H1 (cell line): Measurements from ENCODE around the gene DCLRE1B. TPM values are rescaled to one million over a fixed set of nuclear protein-coding genes. Genes with fewer than 3 reads are reported as not detected.

Experiments used
- CTCF ChIA-PET: fragments of 300-600 bp; sonication (Branson Sonifier 250); formaldehyde crosslinking; loops from one replicate; lab custom pipeline; 2021; ENCODE audit not compliant: partially characterized antibody; lab: Charles Lee
- POLR2A ChIA-PET: fragments of 300-600 bp; sonication (Branson Sonifier 250); formaldehyde crosslinking; loops from one replicate; lab custom pipeline; 2021; ENCODE audit warnings: inconsistent platforms; ENCODE audit not compliant: partially characterized antibody; lab: Charles Lee
- DNase-seq, 2 experiments: peaks; one replicate each; pipeline versions ENCODE4 v3.0.0 to v3.0.0-alpha.2; 2010 to 2022; ENCODE audit warnings: low spot score in 2 of 2, low read depth in 1 of 2, mixed read lengths in 1 of 2
- FAIRE-seq: peaks from 2 replicates; lab custom pipeline; 2011; peaks lifted over from hg19 to GRCh38; lab: Jason Lieb, UNC
- H2AFZ ChIP-seq: 2 replicates; pipeline ENCODE4 v1.8.1; 2012; ENCODE audit warnings: low read length, inconsistent platforms
- H2AK5ac ChIP-seq: 2 replicates; pipeline ENCODE4 v1.6.1; 2013; ENCODE audit warnings: low read depth, low read length
- H2BK120ac ChIP-seq: replicated peaks from 2 replicates; pipeline ENCODE3; 2013; ENCODE audit warnings: low read depth, low read length, inconsistent platforms
- H2BK12ac ChIP-seq: 2 replicates; pipeline ENCODE4 v1.6.1; 2013; ENCODE audit warnings: low read depth, low read length
- H2BK15ac ChIP-seq: 2 replicates; pipeline ENCODE4 v1.6.1; 2013; ENCODE audit warnings: low read length
- H2BK20ac ChIP-seq: 2 replicates; pipeline ENCODE4 v1.6.1; 2013; ENCODE audit warnings: low read length
- H2BK5ac ChIP-seq: 2 replicates; pipeline ENCODE4 v1.6.1; 2013; ENCODE audit warnings: low read depth, low read length
- H3K14ac ChIP-seq: 2 replicates; pipeline ENCODE4 v1.6.1; 2013; ENCODE audit warnings: inconsistent platforms; ENCODE audit not compliant: insufficient read length
- H3K18ac ChIP-seq: 2 replicates; pipeline ENCODE4 v1.6.1; 2013; ENCODE audit warnings: low read length; ENCODE audit errors: extremely low read depth
- H3K23ac ChIP-seq: 2 replicates; pipeline ENCODE4 v1.6.1; 2013; ENCODE audit warnings: inconsistent platforms; ENCODE audit not compliant: insufficient read length
- H3K23me2 ChIP-seq: 2 replicates; pipeline ENCODE4 v1.6.1; 2013; ENCODE audit warnings: low read depth, low read length
- H3K27ac ChIP-seq: 2 replicates; pipeline ENCODE4 v1.6.1; 2011; ENCODE audit warnings: low read depth, low read length, inconsistent platforms
- H3K27me3 ChIP-seq, 4 experiments: replicated peaks in 1 of 4; 1 replicate in 1 of 4; 2 replicates in 3 of 4; pipeline versions ENCODE4 v1.6.1 to v1.8.1; 2011 to 2013; ENCODE audit warnings: low read length in 3 of 4, mild to moderate bottlenecking in 3 of 4, inconsistent platforms in 2 of 4, mixed read lengths in 2 of 4, moderate library complexity in 1 of 4; ENCODE audit not compliant: control insufficient read depth in 3 of 4, insufficient read depth in 3 of 4; ENCODE audit errors: extremely low read depth in 1 of 4
- H3K36me3 ChIP-seq, 4 experiments: 2 replicates each; pipeline versions ENCODE4 v1.6.1 to v1.8.1; 2011 to 2013; ENCODE audit warnings: mild to moderate bottlenecking in 4 of 4, low read length in 3 of 4, moderate library complexity in 2 of 4, control low read depth in 1 of 4, inconsistent platforms in 1 of 4; ENCODE audit not compliant: insufficient read depth in 4 of 4, control insufficient read depth in 2 of 4
- H3K4ac ChIP-seq: replicated peaks from 2 replicates; pipeline ENCODE3; 2013; ENCODE audit warnings: low read length, low read depth, mixed read lengths, inconsistent platforms; ENCODE audit not compliant: insufficient read length
- H3K4me1 ChIP-seq, 4 experiments: replicated peaks in 1 of 4; 1 replicate in 1 of 4; 2 replicates in 3 of 4; pipeline versions ENCODE4 v1.6.1 to v1.8.1; 2011 to 2013; ENCODE audit warnings: low read length in 3 of 4, inconsistent platforms in 2 of 4, mixed read lengths in 1 of 4; ENCODE audit not compliant: insufficient read depth in 4 of 4, control insufficient read depth in 3 of 4
- H3K4me2 ChIP-seq, 2 experiments: 2 replicates each; pipeline versions ENCODE4 v1.6.1 to v1.8.1; 2011 to 2013; ENCODE audit warnings: low read depth in 2 of 2, low read length in 2 of 2, control low read depth in 1 of 2, inconsistent platforms in 1 of 2, mild to moderate bottlenecking in 1 of 2; ENCODE audit not compliant: insufficient read depth in 1 of 2
- H3K4me3 ChIP-seq, 4 experiments: fragments of 200-600, 300-600 bp in 1 of 4; sonication (generic), shearing (Covaris generic), sonication (Bioruptor Twin) in 1 of 4; 2 replicates each; pipeline versions ENCODE4 v1.5.1 to v1.8.1; 2011 to 2016; ENCODE audit warnings: low read length in 4 of 4, low read depth in 3 of 4, control low read depth in 2 of 4, inconsistent platforms in 2 of 4, mild to moderate bottlenecking in 2 of 4, mixed read lengths in 1 of 4, moderate library complexity in 1 of 4; ENCODE audit not compliant: insufficient read depth in 2 of 4; ENCODE audit errors: extremely low read depth in 1 of 4
- H3K56ac ChIP-seq: replicated peaks from 2 replicates; pipeline ENCODE3; 2013; ENCODE audit warnings: low read depth, mild to moderate bottlenecking, mixed read lengths, low read length, inconsistent platforms; ENCODE audit not compliant: insufficient read length
- H3K79me1 ChIP-seq: 2 replicates; pipeline ENCODE4 v1.6.1; 2013; ENCODE audit warnings: low read depth, low read length, control low read depth
- H3K79me2 ChIP-seq, 2 experiments: 2 replicates each; pipeline versions ENCODE4 v1.6.1 to v1.8.1; 2012 to 2013; ENCODE audit warnings: low read length in 2 of 2, mild to moderate bottlenecking in 2 of 2, inconsistent platforms in 1 of 2; ENCODE audit not compliant: insufficient read depth in 2 of 2, control insufficient read depth in 1 of 2
- H3K9ac ChIP-seq, 4 experiments: replicated peaks in 1 of 4; 1 replicate in 1 of 4; 2 replicates in 3 of 4; pipeline versions ENCODE4 v1.6.1 to v1.8.1; 2011 to 2013; ENCODE audit warnings: low read depth in 3 of 4, low read length in 3 of 4, control low read depth in 2 of 4, mild to moderate bottlenecking in 2 of 4, moderate library complexity in 2 of 4, inconsistent platforms in 1 of 4; ENCODE audit errors: extremely low read depth in 1 of 4
- H3K9me3 ChIP-seq, 2 experiments: 2 replicates each; pipeline versions ENCODE4 v1.6.1 to v1.8.1; 2012 to 2013; ENCODE audit warnings: mild to moderate bottlenecking in 2 of 2, moderate library complexity in 2 of 2, control low read depth in 1 of 2, inconsistent platforms in 1 of 2, low read depth in 1 of 2, low read length in 1 of 2, mixed read lengths in 1 of 2; ENCODE audit not compliant: insufficient read depth in 2 of 2
- H4K20me1 ChIP-seq, 2 experiments: replicated peaks in 1 of 2; 2 replicates each; pipeline versions ENCODE3 to v1.8.1; 2011 to 2013; ENCODE audit warnings: inconsistent platforms in 2 of 2, low read length in 2 of 2, mild to moderate bottlenecking in 1 of 2; ENCODE audit not compliant: insufficient read depth in 2 of 2, control insufficient read depth in 1 of 2
- H4K5ac ChIP-seq: 2 replicates; pipeline ENCODE4 v1.6.1; 2013; ENCODE audit warnings: low read length, low read depth, mixed read lengths, inconsistent platforms; ENCODE audit not compliant: insufficient read length
- H4K8ac ChIP-seq: 2 replicates; pipeline ENCODE4 v1.8.0; 2013; ENCODE audit warnings: mild to moderate bottlenecking, moderate library complexity, low read length, inconsistent platforms; ENCODE audit not compliant: insufficient read depth; ENCODE audit errors: extremely low read depth
- H4K91ac ChIP-seq: replicated peaks from 2 replicates; pipeline ENCODE3; 2013; ENCODE audit warnings: low read length, mixed read lengths, inconsistent platforms; ENCODE audit not compliant: insufficient read length
- BCL11A ChIP-seq, 2 experiments: IDR thresholded peaks; one replicate each; pipeline ENCODE4 v1.6.1; 2011; ENCODE audit warnings: low read depth in 2 of 2, low read length in 2 of 2, mild to moderate bottlenecking in 2 of 2
- BRCA1 ChIP-seq: IDR thresholded peaks from 2 replicates; pipeline ENCODE4 v1.6.1; 2012; ENCODE audit warnings: low read depth, low read length, improper control_type of control experiment
- CBX8 ChIP-seq: fragments of 300-800, 300-1000 bp; sonication (generic); IDR thresholded peaks from 2 replicates; pipeline ENCODE4 v1.7.1; 2016; ENCODE audit warnings: low read depth, low read length, borderline replicate concordance
- GTF2F1 ChIP-seq: IDR thresholded peaks from 2 replicates; pipeline ENCODE4 v1.6.1; 2012; ENCODE audit warnings: low read depth, low read length, improper control_type of control experiment, borderline replicate concordance
- HDAC2 ChIP-seq, 2 experiments: fragments of 300-600 bp in 1 of 2; sonication (generic) in 1 of 2; IDR thresholded peaks; 2 replicates each; pipeline ENCODE4 v1.6.1; 2011 to 2012; ENCODE audit warnings: low read depth in 2 of 2, low read length in 2 of 2, mild to moderate bottlenecking in 2 of 2, moderate library complexity in 2 of 2, borderline replicate concordance in 1 of 2, inconsistent platforms in 1 of 2
- PHF8 ChIP-seq: fragments of 200-600 bp; sonication (generic); conservative IDR thresholded peaks from 2 replicates; pipeline ENCODE4 v1.7.1; 2012; ENCODE audit warnings: low read depth, mild to moderate bottlenecking, inconsistent platforms, low read length, moderate library complexity
- POU5F1 ChIP-seq: IDR thresholded peaks from 2 replicates; pipeline ENCODE4 v1.6.1; 2011; ENCODE audit warnings: low read depth, mild to moderate bottlenecking, low read length, moderate library complexity
- SIX5 ChIP-seq: IDR thresholded peaks from 2 replicates; pipeline ENCODE4 v1.6.1; 2011; ENCODE audit warnings: mild to moderate bottlenecking, low read depth, low read length
- TBP ChIP-seq: IDR thresholded peaks from 2 replicates; pipeline ENCODE4 v1.6.1; 2011; ENCODE audit warnings: low read depth, low read length, improper control_type of control experiment
- WGBS, 2 experiments: shearing (Covaris generic) in 1 of 2; methylation state at CpG; one replicate each; pipeline versions ENCODE4 v1.1.6 to v1.1.7; 2013 to 2015; ENCODE audit warnings: low lambda C conversion rate in 2 of 2, mixed read lengths in 2 of 2, inconsistent platforms in 1 of 2, low coverage in 1 of 2, missing lambda C conversion rate in 1 of 2; ENCODE audit not compliant: insufficient replicate concordance in 2 of 2, insufficient coverage in 1 of 2, insufficient read length in 1 of 2; ENCODE audit errors: extremely low coverage in 1 of 2, missing lambda C conversion rate in 1 of 2; 5-methylcytosine and 5-hydroxymethylcytosine counted together
- polyA plus RNA-seq, 7 experiments: library from polyadenylated mRNA; depleted of rRNA in 3 of 7; stranded (reverse) in 5 of 7; unstranded in 2 of 7; fragments of >200 nt in 5 of 7; fragments of 200-250 nt in 2 of 7; gene quantifications; 1 replicate in 5 of 7; 2 replicates in 1 of 7; 4 replicates in 1 of 7; pipeline versions ENCODE4 v1.2.1 to v1.2.3, GENCODE V29; 2011 to 2013; ENCODE audit warnings: missing spikeins in 2 of 7, mixed read lengths in 2 of 7
- total RNA-seq: library from RNA; stranded (reverse); fragmentation: NEBNext Ultra II Directional; extraction: Animal tissue kit (Norgen Biotek cat#: 25700); gene quantifications from 2 replicates; pipeline ENCODE4 v1.2.1, GENCODE V29; 2021
- TF ChIP-seq, protein P1 (sequence below), 3 experiments: IDR thresholded peaks; 1 replicate in 2 of 3; 2 replicates in 1 of 3; pipeline versions ENCODE4 v1.5.1 to v1.6.1; 2011; ENCODE audit warnings: low read length in 3 of 3, mild to moderate bottlenecking in 3 of 3, inconsistent platforms in 2 of 3, low read depth in 1 of 3, moderate library complexity in 1 of 3; ENCODE audit not compliant: insufficient read depth in 1 of 3; ENCODE audit errors: control extremely low read depth in 1 of 3
- TF ChIP-seq, protein P2 (sequence below): IDR thresholded peaks from 2 replicates; pipeline ENCODE4 v1.6.1; 2012; ENCODE audit warnings: inconsistent platforms

The DCLRE1B gene
- total and polyA plus RNA-seq, 2 of the 8 experiments (the other 6 are each of a cell fraction or from before 2014, with no cell fraction given), result 5.5 to 11.0 TPM

DNA sequence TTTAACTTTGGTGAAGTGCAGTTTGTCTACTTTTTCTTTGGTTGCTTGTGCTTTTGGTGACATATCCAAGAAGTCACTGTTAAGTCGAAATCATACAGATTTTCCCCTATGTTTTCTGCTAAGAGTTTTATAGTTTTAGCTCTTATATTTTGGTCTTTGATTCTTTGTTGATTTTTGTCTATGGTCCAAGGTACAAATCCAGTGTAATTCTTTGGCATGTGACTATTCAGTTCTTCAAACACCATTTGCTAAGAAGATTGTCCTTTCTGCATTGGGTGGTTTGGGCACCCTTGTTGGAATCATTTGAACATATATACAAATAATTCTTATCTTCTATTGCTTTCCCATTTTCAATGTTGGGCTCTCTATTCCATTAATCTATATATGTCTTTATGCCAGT, 40.2 kb downstream of the DCLRE1B start:
- Histone ChIP-seq H3K23me2 (no peaks in the 10 kb centered on the region), H3K9me3 (no peaks in the 10 kb centered on the region), H3K79me2 (peaks cover 0 to 33% of the 10 kb centered on the region in 2 experiments; a peak in 2 of 4 replicates), H3K4ac (no peak overlapping the region), H3K18ac (no peak overlapping the region), H2BK15ac (no peak overlapping the region), H3K4me3 (no peak overlapping the region), H2AK5ac (no peak overlapping the region), H4K20me1 (peaks cover under 1 to 3% of the 10 kb centered on the region in 2 experiments), H3K56ac (no peak overlapping the region), H3K27me3 (no peaks in the 10 kb centered on the region), H3K23ac (no peak overlapping the region), H2AFZ (no peak overlapping the region), H3K79me1 (no peaks in the 10 kb centered on the region; the same call in 1 of the 2 replicates), H3K14ac (no peak overlapping the region), H2BK120ac (no peak overlapping the region), H2BK12ac (no peak overlapping the region), H3K27ac (no peak overlapping the region), H3K4me1 (no peaks in the 10 kb centered on the region), H3K4me2 (no peak overlapping the region), H2BK5ac (no peak overlapping the region), H4K5ac (no peak overlapping the region), H3K9ac (no peak overlapping the region), H4K8ac (no peak overlapping the region), H2BK20ac (no peak overlapping the region), H3K36me3 (peaks cover 5 to 22% (median 6%) of the 10 kb centered on the region in 4 experiments), H4K91ac (no peak overlapping the region)
- FAIRE-seq (no peak), DNase-seq (no peak)
- ChIA-PET POLR2A (no interaction called here), CTCF (interaction anchor here (0.7 to 9.3 kb wide), 3 partner anchors 18 to 334 kb away, joined by 3 to 31 read pairs (median 3); no protein-coding TSS in a partner anchor)
- 86% methylated on average over 1 of the region's 1 CpG; no CpG with 5 or more reads in 1 of the 2 experiments for WGBS, 2 experiments
- no peak for TF ChIP-seq BCL11A (IDR thresholded peaks at IDR 0.05; ENCODE audit: low read depth in 2 of 2, low read length in 2 of 2)
- TF ChIP-seq BRCA1, result no peak
- TF ChIP-seq, protein P1, sequence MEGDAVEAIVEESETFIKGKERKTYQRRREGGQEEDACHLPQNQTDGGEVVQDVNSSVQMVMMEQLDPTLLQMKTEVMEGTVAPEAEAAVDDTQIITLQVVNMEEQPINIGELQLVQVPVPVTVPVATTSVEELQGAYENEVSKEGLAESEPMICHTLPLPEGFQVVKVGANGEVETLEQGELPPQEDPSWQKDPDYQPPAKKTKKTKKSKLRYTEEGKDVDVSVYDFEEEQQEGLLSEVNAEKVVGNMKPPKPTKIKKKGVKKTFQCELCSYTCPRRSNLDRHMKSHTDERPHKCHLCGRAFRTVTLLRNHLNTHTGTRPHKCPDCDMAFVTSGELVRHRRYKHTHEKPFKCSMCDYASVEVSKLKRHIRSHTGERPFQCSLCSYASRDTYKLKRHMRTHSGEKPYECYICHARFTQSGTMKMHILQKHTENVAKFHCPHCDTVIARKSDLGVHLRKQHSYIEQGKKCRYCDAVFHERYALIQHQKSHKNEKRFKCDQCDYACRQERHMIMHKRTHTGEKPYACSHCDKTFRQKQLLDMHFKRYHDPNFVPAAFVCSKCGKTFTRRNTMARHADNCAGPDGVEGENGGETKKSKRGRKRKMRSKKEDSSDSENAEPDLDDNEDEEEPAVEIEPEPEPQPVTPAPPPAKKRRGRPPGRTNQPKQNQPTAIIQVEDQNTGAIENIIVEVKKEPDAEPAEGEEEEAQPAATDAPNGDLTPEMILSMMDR (IDR thresholded peaks at IDR 0.05; ENCODE audit: control extremely low read depth in 1 of 3, insufficient read depth in 1 of 3, low read depth in 1 of 3, low read length in 3 of 3), result no peak
- no peak for TF ChIP-seq SIX5
- TF ChIP-seq CBX8, result no peak
- TF ChIP-seq, protein P2, sequence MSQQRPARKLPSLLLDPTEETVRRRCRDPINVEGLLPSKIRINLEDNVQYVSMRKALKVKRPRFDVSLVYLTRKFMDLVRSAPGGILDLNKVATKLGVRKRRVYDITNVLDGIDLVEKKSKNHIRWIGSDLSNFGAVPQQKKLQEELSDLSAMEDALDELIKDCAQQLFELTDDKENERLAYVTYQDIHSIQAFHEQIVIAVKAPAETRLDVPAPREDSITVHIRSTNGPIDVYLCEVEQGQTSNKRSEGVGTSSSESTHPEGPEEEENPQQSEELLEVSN, result no peak
- TF ChIP-seq POU5F1, result no peak
- TF ChIP-seq PHF8, result no peak
- no peak for TF ChIP-seq TBP
- no peak for TF ChIP-seq HDAC2 (IDR thresholded peaks at IDR 0.05; ENCODE audit: borderline replicate concordance in 1 of 2, low read depth in 2 of 2, low read length in 2 of 2)
- TF ChIP-seq GTF2F1, result no peak
